PC-3 (cell line): Measurements from ENCODE around the gene PBX3.

Experiments
- EZH2 ChIP-seq: fragments of 300-600 bp; sonication (generic); IDR thresholded peaks from one replicate; pipeline ENCODE4 v1.6.1; 2017; ENCODE audit warnings: antibody characterized with exemption, mild to moderate bottlenecking, low read length; ENCODE audit not compliant: unreplicated experiment
- EZH2phosphoT487 ChIP-seq: fragments of 300-600 bp; sonication (generic); IDR thresholded peaks from 2 replicates; pipeline ENCODE4 v1.6.1; 2018; ENCODE audit warnings: mild to moderate bottlenecking, antibody characterized with exemption, low read length, borderline replicate concordance
- TF ChIP-seq, protein P1 (sequence below): fragments of 300-600 bp; sonication (generic); conservative IDR thresholded peaks from 2 replicates; pipeline ENCODE4 v1.5.1; 2017; ENCODE audit warnings: antibody characterized with exemption, low read depth, mild to moderate bottlenecking, low read length

DNA sequence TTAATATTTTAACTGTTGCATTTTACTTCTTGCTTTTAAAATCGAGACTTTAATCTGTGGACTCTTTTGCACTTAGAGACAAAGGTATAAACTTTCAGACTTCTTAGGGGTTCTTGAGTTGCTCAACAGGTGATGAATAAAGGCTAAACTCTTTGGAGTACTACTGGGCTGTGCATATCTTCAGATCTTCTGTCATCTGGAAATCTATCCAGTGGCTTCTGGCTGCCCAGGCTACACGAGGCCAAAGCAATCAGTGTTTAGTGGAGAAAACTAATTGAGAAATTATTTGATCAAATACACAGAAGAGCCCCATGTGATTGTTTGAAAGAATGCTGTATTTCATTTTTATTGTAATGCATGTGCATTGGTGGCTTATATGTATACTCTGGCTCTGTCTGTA, 146.1 kb downstream of the PBX3 start:
- TF ChIP-seq, protein P1, sequence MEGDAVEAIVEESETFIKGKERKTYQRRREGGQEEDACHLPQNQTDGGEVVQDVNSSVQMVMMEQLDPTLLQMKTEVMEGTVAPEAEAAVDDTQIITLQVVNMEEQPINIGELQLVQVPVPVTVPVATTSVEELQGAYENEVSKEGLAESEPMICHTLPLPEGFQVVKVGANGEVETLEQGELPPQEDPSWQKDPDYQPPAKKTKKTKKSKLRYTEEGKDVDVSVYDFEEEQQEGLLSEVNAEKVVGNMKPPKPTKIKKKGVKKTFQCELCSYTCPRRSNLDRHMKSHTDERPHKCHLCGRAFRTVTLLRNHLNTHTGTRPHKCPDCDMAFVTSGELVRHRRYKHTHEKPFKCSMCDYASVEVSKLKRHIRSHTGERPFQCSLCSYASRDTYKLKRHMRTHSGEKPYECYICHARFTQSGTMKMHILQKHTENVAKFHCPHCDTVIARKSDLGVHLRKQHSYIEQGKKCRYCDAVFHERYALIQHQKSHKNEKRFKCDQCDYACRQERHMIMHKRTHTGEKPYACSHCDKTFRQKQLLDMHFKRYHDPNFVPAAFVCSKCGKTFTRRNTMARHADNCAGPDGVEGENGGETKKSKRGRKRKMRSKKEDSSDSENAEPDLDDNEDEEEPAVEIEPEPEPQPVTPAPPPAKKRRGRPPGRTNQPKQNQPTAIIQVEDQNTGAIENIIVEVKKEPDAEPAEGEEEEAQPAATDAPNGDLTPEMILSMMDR, result no peak
- no peak for TF ChIP-seq EZH2
- no peak for TF ChIP-seq EZH2phosphoT487
